HG03460 (cell line): ENCODE data around the gene DNASE1L2.

ENCODE experiments used
- ATAC-seq: cut with Tn5 transposase; IDR thresholded peaks from one replicate; pipeline ENCODE4 v1.9.1; 2021; ENCODE audit not compliant: unreplicated experiment

The DNASE1L2 gene

GRCh38 chr16:2284797-2285576 is 48.7 kb downstream of the DNASE1L2 start:
- no peak for ATAC-seq

- ATAC-seq, result no peak
These were observed 49.5 kb downstream of the DNASE1L2 start for GRCh38 chr16:2285731-2286191.

GRCh38 chr16:2286550-2286949 is 50.3 kb downstream of the DNASE1L2 start:
- ATAC-seq, result no peak

GRCh38 chr16:2287916-2288547 is 51.8 kb downstream of the DNASE1L2 start:
- no peak for ATAC-seq
